HFFc6 (cell line): ENCODE measurements around the gene FOS. TPM values are rescaled to one million over a fixed set of nuclear protein-coding genes. Genes with fewer than 3 reads are reported as not detected.
A peak's percentile ranks its signal among the peaks of the same experiment; 100 is the strongest.

Source experiments
- DNase-seq: peaks from one replicate; pipeline ENCODE4 v3.0.0-alpha.2; 2018
- H3K27ac Mint-ChIP-seq: 2 replicates; pipeline ENCODE4 v1.8.0; 2020; ENCODE audit warnings: mild to moderate bottlenecking, mixed read lengths
- H3K27me3 Mint-ChIP-seq: 2 replicates; pipeline ENCODE4 v1.8.0; 2021; ENCODE audit warnings: mild to moderate bottlenecking, moderate library complexity, mixed read lengths; ENCODE audit not compliant: insufficient read depth
- H3K36me3 Mint-ChIP-seq: 2 replicates; pipeline ENCODE4 v1.8.0; 2021; ENCODE audit warnings: low read depth, mixed read lengths
- H3K4me1 Mint-ChIP-seq: 2 replicates; pipeline ENCODE4 v1.8.0; 2020; ENCODE audit warnings: low read depth, mixed read lengths
- H3K4me3 Mint-ChIP-seq: 2 replicates; pipeline ENCODE4 v1.8.0; 2020; ENCODE audit warnings: mild to moderate bottlenecking, moderate library complexity, mixed read lengths
- H3K9me3 Mint-ChIP-seq: 2 replicates; pipeline ENCODE4 v1.8.0; 2020; ENCODE audit warnings: mild to moderate bottlenecking, mixed read lengths
- total RNA-seq, 6 experiments: library from RNA; stranded (reverse); fragmentation: NEBNext Ultra II Directional; extraction: Animal tissue kit (Norgen Biotek cat#: 25700); gene quantifications; 2 replicates in 1 of 6; 3 replicates in 5 of 6; pipeline ENCODE4 v1.2.3, GENCODE V29; 2021
- TF ChIP-seq, protein P1 (sequence below): fragments of 200-600 bp; sonication (generic); IDR thresholded peaks from 2 replicates; pipeline ENCODE4 v1.5.0; 2021; ENCODE audit warnings: antibody characterized with exemption, mild to moderate bottlenecking

FOS gene
- total RNA-seq, 6 experiments from 2014 or later: 118 to 368 (median 342) TPM

DNA sequence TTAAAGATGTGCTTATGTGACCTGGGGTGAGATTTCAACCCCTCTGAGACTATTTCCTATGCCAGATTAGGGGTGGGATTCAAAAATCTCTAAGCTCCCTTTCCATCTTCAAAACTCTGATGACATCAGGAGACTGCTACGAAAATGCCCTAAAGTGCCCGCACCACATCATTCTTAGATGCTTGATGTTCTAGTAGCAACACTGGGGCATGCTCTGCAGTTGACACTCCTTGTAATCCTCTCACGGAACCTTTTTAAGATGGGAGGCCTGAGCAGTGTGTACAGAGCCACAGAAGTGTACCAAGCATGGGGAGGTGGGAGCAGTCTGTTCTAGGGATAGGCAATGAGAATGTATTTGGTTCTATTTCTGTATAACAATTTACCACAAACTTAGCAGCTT, 12.2 kb downstream of the FOS start:
- TF ChIP-seq, protein P1, sequence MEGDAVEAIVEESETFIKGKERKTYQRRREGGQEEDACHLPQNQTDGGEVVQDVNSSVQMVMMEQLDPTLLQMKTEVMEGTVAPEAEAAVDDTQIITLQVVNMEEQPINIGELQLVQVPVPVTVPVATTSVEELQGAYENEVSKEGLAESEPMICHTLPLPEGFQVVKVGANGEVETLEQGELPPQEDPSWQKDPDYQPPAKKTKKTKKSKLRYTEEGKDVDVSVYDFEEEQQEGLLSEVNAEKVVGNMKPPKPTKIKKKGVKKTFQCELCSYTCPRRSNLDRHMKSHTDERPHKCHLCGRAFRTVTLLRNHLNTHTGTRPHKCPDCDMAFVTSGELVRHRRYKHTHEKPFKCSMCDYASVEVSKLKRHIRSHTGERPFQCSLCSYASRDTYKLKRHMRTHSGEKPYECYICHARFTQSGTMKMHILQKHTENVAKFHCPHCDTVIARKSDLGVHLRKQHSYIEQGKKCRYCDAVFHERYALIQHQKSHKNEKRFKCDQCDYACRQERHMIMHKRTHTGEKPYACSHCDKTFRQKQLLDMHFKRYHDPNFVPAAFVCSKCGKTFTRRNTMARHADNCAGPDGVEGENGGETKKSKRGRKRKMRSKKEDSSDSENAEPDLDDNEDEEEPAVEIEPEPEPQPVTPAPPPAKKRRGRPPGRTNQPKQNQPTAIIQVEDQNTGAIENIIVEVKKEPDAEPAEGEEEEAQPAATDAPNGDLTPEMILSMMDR: no peak
- Mint-ChIP-seq H3K9me3 (no peaks in the 10 kb centered on the region), H3K4me3 (no peak overlapping the region), H3K36me3 (no peaks in the 10 kb centered on the region), H3K27ac (peak overlapping the region; percentile 20; the same call in 1 of the 2 replicates), H3K4me1 (peaks cover 18% of the 10 kb centered on the region), H3K27me3 (peaks cover 16% of the 10 kb centered on the region)
- no peak for DNase-seq

DNA sequence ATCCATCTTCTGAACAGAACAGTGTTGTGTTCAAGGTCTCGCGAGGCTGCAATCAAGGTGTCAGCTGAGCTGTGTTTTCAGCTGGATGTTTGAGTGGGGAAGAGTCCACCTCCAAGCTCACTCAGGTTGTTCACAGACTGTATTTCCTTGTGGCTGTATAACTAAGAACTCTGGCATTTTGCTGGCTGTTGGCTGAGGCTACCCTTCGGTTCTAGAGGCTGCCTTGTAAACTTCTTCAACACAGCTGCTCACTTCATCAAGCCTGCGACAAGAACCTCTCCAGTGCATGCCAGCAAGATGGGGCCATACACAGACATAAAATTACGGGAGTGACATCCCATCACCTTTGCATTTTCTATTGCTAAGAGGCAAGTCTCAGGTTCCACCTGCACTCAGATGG, 12.7 kb downstream of the FOS start:
- no peaks in the 10 kb centered on the region for H3K9me3 Mint-ChIP-seq
- H3K4me1 Mint-ChIP-seq: peaks cover 20% of the 10 kb centered on the region
- no peak overlapping the region for H3K27ac Mint-ChIP-seq
- H3K4me3 Mint-ChIP-seq: no peak overlapping the region
- H3K36me3 Mint-ChIP-seq: no peaks in the 10 kb centered on the region
- H3K27me3 Mint-ChIP-seq: peaks cover 15% of the 10 kb centered on the region
- DNase-seq: no peak
- TF ChIP-seq, protein P1: no peak

DNA sequence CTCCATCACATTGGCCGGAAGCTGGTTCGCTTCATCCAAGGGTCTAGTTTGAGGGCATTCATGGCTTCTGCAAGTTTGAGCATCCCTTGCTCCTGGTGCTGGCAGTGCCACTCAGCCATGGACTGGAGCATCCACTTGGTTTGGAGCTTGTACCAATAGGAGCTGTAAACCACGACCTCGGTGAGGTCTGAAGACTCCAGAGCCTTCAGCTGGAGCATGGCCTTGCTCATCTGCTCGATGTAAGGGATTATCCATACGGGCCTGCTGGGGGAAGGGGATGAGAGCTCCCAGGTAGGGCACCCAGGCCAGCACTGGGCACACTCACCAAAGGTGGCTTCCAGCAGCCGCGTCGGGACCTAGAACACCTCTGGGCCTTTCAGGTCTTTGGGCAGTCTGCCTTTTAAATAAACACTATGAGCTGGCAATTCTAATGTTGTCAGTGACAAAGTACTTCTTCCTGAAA, 13.5 kb downstream of the FOS start:
- Mint-ChIP-seq H3K36me3 (no peaks in the 10 kb centered on the region), H3K27ac (no peak overlapping the region), H3K4me1 (peaks cover 21% of the 10 kb centered on the region), H3K27me3 (peaks cover 12% of the 10 kb centered on the region), H3K4me3 (no peak overlapping the region), H3K9me3 (no peaks in the 10 kb centered on the region)
- no peak for DNase-seq
- TF ChIP-seq, protein P1: no peak

DNA sequence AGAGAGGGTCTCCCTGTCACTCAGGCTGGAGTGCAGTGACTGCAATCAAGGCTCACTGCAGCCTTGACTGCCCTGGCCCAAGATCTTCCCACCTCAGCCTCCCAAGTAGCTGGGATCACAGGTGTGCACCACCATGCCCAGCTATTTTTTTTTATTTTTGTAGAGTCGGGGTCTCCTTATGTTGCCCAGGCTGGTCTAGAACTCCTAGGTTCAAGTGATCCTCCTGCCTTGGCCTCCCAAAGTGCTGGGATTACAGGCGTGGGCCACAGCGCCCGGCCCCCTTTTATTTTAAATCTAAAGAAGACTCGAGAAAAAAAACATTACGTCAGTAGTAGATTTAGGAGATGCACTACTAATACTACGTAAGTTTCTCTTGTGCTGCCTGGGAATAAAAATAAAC, 14.3 kb downstream of the FOS start:
- no peak for DNase-seq
- TF ChIP-seq, protein P1: no peak
- Mint-ChIP-seq H3K36me3 (no peaks in the 10 kb centered on the region), H3K4me3 (no peak overlapping the region), H3K4me1 (peaks cover 21% of the 10 kb centered on the region), H3K9me3 (no peaks in the 10 kb centered on the region), H3K27ac (peak overlapping the region; percentile 95), H3K27me3 (peaks cover 5% of the 10 kb centered on the region)

DNA sequence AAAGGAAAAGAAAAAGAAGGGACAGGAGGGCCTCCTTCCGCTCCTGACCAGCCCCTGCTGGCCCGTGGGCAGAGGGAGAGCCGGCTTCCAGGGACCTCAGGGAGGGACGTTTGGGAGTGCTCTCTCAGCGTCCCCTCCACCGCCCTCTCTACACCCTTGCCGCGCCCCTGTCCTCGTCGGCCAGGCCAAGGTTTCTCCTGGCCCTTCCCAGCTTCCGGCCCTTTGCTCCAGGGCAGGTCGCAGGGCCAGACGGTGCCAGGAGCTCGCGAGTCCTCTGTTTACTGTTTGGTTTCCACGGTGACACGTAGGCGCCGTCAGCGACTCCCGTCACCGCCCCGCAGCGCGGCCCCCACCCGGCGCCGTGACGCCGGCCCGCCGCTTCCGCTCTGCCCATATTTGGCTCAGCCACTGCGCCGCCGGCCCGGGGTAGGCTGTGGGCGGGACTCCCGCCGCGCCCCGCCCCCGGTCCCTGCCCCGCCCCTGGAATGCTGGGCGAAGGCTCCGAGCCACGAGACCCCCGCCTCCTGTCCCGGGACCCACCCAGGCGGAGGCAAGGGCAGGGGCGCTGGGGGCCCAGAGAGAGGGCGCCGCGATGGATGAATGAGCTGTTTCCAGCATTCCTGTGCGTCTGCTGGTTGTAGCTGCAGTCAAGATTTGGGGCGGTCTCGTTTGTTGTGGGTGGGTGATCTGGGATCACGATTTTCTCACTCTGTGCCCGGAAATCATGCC, 15.5 kb downstream of the FOS start:
- DNase-seq: peak; percentile 96
- peaks cover 1% of the 10 kb centered on the region; the same call in 1 of the 2 replicates for H3K27me3 Mint-ChIP-seq

More for the DNA sequence above, 15.5 kb downstream of the FOS start:
- Mint-ChIP-seq H3K27ac (peak overlapping the region; percentile 95), H3K36me3 (no peaks in the 10 kb centered on the region), H3K4me1 (peaks cover 21% of the 10 kb centered on the region), H3K4me3 (peak overlapping the region; percentile 89), H3K9me3 (no peaks in the 10 kb centered on the region)
- TF ChIP-seq, protein P1: no peak
